Measurements from ENCODE around the gene PLCB2. TPM values are rescaled to one million over a fixed set of nuclear protein-coding genes. Genes with fewer than 3 reads are reported as not detected.

PLCB2 gene
- total and polyA plus RNA-seq, 8 donors, result 13.5 to 86.4 (median 14.9) TPM

DNA sequence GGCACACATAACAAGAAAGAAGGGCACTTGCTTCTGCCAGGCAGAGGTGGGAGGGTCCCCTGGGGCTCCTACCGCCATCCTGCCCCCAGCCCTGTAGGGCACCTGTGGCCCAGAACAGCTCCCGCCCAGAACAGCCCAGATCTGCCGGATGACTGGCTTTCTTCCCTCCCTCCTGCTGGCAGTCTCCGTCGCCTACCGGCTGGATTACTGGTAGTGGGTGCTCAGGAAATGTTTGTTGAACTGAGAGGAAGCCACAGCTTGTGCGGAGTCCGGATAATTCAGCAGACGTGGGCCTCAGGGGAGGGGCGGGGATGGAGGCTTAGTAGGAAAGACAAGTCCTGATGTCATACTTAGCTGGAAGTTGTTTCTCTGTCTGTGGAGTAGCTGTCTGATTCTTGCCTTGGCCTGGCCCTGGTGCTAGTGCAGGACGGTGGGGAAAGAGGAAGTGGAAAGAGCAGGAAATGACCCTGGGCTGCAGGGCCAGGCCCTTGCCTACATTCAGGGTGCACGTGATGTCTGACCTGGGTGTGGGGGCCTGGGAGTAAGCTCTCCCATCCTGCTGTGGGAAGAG lies 26.3 kb upstream of the PLCB2 start:
- ATAC-seq (peak; percentile 42), DNase-seq (peak in 2 of 4 donors; percentile 86 to 87)
- TF ChIP-seq, protein P1, sequence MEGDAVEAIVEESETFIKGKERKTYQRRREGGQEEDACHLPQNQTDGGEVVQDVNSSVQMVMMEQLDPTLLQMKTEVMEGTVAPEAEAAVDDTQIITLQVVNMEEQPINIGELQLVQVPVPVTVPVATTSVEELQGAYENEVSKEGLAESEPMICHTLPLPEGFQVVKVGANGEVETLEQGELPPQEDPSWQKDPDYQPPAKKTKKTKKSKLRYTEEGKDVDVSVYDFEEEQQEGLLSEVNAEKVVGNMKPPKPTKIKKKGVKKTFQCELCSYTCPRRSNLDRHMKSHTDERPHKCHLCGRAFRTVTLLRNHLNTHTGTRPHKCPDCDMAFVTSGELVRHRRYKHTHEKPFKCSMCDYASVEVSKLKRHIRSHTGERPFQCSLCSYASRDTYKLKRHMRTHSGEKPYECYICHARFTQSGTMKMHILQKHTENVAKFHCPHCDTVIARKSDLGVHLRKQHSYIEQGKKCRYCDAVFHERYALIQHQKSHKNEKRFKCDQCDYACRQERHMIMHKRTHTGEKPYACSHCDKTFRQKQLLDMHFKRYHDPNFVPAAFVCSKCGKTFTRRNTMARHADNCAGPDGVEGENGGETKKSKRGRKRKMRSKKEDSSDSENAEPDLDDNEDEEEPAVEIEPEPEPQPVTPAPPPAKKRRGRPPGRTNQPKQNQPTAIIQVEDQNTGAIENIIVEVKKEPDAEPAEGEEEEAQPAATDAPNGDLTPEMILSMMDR (IDR thresholded peaks at IDR 0.05), result no peak
- Histone ChIP-seq H3K9me3 (no peaks in the 10 kb centered on the region), H3K4me1 (peaks cover 29 to 98% of the 10 kb centered on the region in 2 donors), H3K36me3 (peaks cover 0 to 7% of the 10 kb centered on the region in 2 donors), H3K27me3 (no peaks in the 10 kb centered on the region), H3K4me3 (peak overlapping the region in 1 of 2 donors; percentile 31), H3K27ac (peak overlapping the region; percentile 88 to 98)
- intact Hi-C loops (cut with DNase I), result no loop called here

DNA sequence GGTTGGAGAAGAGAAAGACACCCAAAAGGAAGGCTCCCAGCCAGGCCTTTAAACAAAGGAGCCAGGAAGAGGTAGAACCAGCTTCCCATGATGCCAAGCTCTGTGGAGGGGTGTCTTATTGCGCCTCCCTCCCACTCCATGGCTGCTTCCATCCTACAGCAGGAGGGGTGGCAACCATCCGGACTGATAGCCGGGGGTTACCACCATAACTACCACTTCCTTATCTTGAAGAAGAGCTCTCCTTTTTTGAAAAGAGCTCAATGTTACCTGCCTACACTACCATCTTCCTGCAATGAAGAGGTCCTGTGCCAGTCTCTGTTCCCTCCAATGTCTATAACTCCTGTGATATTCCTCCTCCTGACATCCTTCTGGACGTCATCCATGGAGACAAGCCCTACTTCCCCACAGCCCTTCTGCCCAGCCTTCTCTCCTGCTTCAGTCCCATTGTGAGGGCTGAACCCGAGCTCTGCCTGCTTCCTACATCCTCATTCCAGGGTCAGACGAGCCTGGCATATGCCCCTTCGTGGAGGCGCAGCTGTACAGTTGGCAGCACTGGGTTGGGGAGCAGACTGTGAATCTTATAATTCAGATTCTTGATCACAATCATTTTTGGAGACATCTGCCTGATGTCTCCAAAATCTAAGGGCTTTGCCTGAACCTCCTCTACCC lies 24.5 kb upstream of the PLCB2 start:
- Histone ChIP-seq H3K27me3 (no peaks in the 10 kb centered on the region), H3K4me1 (peaks cover 22 to 98% of the 10 kb centered on the region in 2 donors), H3K27ac (no peak overlapping the region), H3K4me3 (no peak overlapping the region), H3K36me3 (peaks cover 0 to 7% of the 10 kb centered on the region in 2 donors), H3K9me3 (no peaks in the 10 kb centered on the region)
- intact Hi-C loops (cut with DNase I), result no loop called here
- TF ChIP-seq, protein P1 (IDR thresholded peaks at IDR 0.05), result no peak
- DNase-seq (no peak), ATAC-seq (no peak)

DNA sequence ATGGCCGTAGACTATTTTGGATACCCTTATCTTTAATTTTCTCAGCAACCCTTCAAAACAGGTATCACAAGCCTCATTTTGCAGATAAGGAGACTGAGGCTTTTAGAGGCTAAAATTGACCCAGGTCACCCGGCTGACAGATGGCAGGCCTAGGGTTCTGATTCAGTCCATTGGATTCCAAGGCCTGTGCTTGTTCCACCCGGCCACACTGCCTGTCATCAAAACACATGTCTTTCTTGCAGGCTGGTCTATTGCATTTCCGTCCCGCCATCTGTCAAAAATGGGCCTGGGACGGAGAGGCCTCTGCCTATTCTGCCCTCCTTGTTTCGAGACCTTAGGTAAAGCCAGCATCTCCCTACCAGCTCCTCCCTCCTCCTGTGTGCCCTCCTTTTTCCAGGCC lies 23.9 kb upstream of the PLCB2 start:
- TF ChIP-seq, protein P1 (IDR thresholded peaks at IDR 0.05), result no peak
- H3K27me3 ChIP-seq, result no peaks in the 10 kb centered on the region
- ATAC-seq (no peak), DNase-seq (no peak)
- peaks cover 22 to 98% of the 10 kb centered on the region in 2 donors for H3K4me1 ChIP-seq
- no peak overlapping the region for H3K4me3 ChIP-seq
- no peaks in the 10 kb centered on the region for H3K9me3 ChIP-seq
- intact Hi-C loops (cut with DNase I), result no loop called here
- peaks cover 0 to 13% of the 10 kb centered on the region in 2 donors for H3K36me3 ChIP-seq
- no peak overlapping the region for H3K27ac ChIP-seq

DNA sequence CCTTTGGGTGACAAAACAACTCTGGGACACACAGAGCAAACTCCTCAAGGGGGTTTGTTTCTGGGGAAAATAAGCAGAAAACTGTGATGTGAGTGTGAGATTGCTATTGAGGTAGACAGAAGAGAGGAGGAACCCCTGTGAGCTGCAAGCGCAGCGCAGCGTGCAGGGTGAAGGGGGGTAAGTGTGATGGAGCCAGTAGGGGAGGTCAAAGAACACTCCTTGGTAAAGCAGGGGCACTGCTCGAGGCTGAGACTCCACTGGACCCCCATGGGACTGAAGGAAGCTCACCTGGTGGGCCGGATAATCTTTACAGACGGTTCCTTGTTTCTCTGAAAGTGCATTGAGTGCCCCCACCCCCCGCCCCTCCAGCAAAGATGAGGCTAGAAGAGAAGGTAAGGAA lies 23.3 kb upstream of the PLCB2 start:
- intact Hi-C loops (cut with DNase I), result no loop called here
- H3K36me3 ChIP-seq, result peaks cover 0 to 9% of the 10 kb centered on the region in 2 donors

DNA sequence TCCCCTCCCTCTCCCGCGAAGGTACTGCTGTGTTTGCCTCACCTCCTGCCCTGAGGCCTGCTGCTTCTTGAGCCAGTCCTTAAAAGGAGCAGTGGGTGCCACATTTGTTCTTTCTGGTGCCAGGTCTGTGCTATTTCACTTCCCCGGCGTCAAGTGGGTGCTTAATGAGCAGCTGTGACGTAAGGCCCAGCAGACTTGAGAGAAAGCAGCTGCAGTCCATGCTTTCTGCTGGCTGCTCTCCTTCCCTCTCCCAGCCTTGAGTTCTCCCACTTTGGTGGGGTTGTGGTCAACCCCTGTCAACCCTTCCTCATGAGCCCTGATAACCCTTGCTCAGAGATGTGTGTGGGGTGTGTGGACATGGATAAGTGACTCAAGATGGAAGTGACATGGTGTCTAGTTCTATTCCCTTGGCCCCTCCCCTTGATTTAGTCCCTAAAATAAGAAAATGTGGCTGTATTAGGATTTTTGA lies 22.7 kb upstream of the PLCB2 start:
- H3K27ac ChIP-seq, result peak overlapping the region; percentile 30 to 41
- no peaks in the 10 kb centered on the region for H3K27me3 ChIP-seq
- peak in 3 of 4 donors; percentile 73 to 90 (median 87) for DNase-seq
- ATAC-seq, result peak; percentile 82
- no peak overlapping the region for H3K4me3 ChIP-seq
- H3K4me1 ChIP-seq, result peaks cover 28 to 98% of the 10 kb centered on the region in 2 donors
- intact Hi-C loops (cut with DNase I), result no loop called here
- peaks cover 0 to 8% of the 10 kb centered on the region in 2 donors for H3K36me3 ChIP-seq
- no peaks in the 10 kb centered on the region for H3K9me3 ChIP-seq
- TF ChIP-seq, protein P1 (IDR thresholded peaks at IDR 0.05), result no peak

More for the DNA sequence above, 23.3 kb upstream of the PLCB2 start:
- TF ChIP-seq, protein P1 (IDR thresholded peaks at IDR 0.05), result no peak
- DNase-seq, result no peak
- Histone ChIP-seq H3K4me3 (no peak overlapping the region), H3K9me3 (no peaks in the 10 kb centered on the region), H3K27ac (peak overlapping the region; percentile 30 to 41), H3K4me1 (peaks cover 22 to 98% of the 10 kb centered on the region in 2 donors), H3K27me3 (no peaks in the 10 kb centered on the region)
- ATAC-seq, result no peak

Measured in left lung (tissue), 10 donors.